Activated naive CD4-positive, alpha-beta T cell treated with anti-CD3 and anti-CD28 coated beads, Interleukin-2, amount 10 ng/mL, durations not matched to agents 7 days and 5 days (primary cell): ENCODE measurements around the gene KRTAP5-2.
"Not testable (repeated sequence)": the region's sequence is repeated elsewhere in the genome, so short reads cannot be mapped to it uniquely, and the experiment has no call there.

Experiments
- CTCF ChIA-PET: fragments of 350-600 bp; sonication (Branson Sonifier 250); formaldehyde crosslinking; loops from one replicate; lab custom pipeline; 2021; ENCODE audit warnings: antibody characterized with exemption; lab: Charles Lee
- DNase-seq: peaks from one replicate; pipeline ENCODE4 v3.0.0-alpha.2; 2020
- H3K27ac Mint-ChIP-seq: one replicate; pipeline ENCODE4 v1.8.0; 2021; ENCODE audit warnings: mild to moderate bottlenecking, moderate library complexity, mixed read lengths
- H3K27me3 Mint-ChIP-seq: one replicate; pipeline ENCODE4 v1.8.0; 2021; ENCODE audit warnings: mild to moderate bottlenecking, mixed read lengths
- H3K36me3 Mint-ChIP-seq: one replicate; pipeline ENCODE4 v1.8.0; 2021; ENCODE audit warnings: mixed read lengths
- H3K4me1 Mint-ChIP-seq: one replicate; pipeline ENCODE4 v1.8.0; 2021; ENCODE audit warnings: mixed read lengths
- H3K4me3 Mint-ChIP-seq: one replicate; pipeline ENCODE4 v1.8.0; 2021; ENCODE audit warnings: mild to moderate bottlenecking, moderate library complexity, mixed read lengths
- H3K9me3 Mint-ChIP-seq: one replicate; pipeline ENCODE4 v1.8.0; 2021; ENCODE audit warnings: mixed read lengths

Gene KRTAP5-2

GRCh38 chr11:1608363-1608762, 10.3 kb upstream of the KRTAP5-2 start, which contains the start of gene KRTAP5-3:
TSS of gene KRTAP5-3 (minus strand) at chr11:1608463. CDS start at chr11:1608385, 78 bp downstream.
- Mint-ChIP-seq H3K4me3 (no peak within 1 kb of the TSS), H3K27me3 (peaks cover 53% of the 10 kb centered on the region), H3K4me1 (peaks cover 9% of the 10 kb centered on the region), H3K9me3 (no peaks in the 10 kb centered on the region), H3K36me3 (no peaks in the 10 kb centered on the region), H3K27ac (no peak within 1 kb of the TSS)
- CTCF ChIA-PET = interaction anchor here (0.9 kb wide), 1 partner anchor 13 kb away, joined by 4 read pairs; no protein-coding TSS in a partner anchor
- DNase-seq = no peak

- CTCF ChIA-PET = interaction anchor here (0.9 kb wide), 1 partner anchor 13 kb away, joined by 4 read pairs; no protein-coding TSS in a partner anchor
- not testable (repeated sequence) for H3K4me3 Mint-ChIP-seq, H3K27ac Mint-ChIP-seq, H3K9me3 Mint-ChIP-seq, H3K36me3 Mint-ChIP-seq, DNase-seq, H3K4me1 Mint-ChIP-seq
- peaks cover 56% of the 10 kb centered on the region for H3K27me3 Mint-ChIP-seq
These were observed 9.8 kb upstream of the KRTAP5-2 start for GRCh38 chr11:1607901-1608300.

GRCh38 chr11:1607156-1607845, 9.2 kb upstream of the KRTAP5-2 start:
- H3K9me3 Mint-ChIP-seq, H3K27ac Mint-ChIP-seq, CTCF ChIA-PET, H3K4me3 Mint-ChIP-seq, H3K36me3 Mint-ChIP-seq, H3K4me1 Mint-ChIP-seq, DNase-seq: not testable (repeated sequence)
- peaks cover 55% of the 10 kb centered on the region for H3K27me3 Mint-ChIP-seq

GRCh38 chr11:1605923-1606322, 7.8 kb upstream of the KRTAP5-2 start:
- not testable (repeated sequence) for H3K4me1 Mint-ChIP-seq

GRCh38 chr11:1604711-1605110, 6.6 kb upstream of the KRTAP5-2 start:
- H3K27me3 Mint-ChIP-seq = peaks cover 59% of the 10 kb centered on the region
- CTCF ChIA-PET = no interaction called here

More at GRCh38 chr11:1605923-1606322, 7.8 kb upstream of the KRTAP5-2 start:
- H3K36me3 Mint-ChIP-seq, H3K4me3 Mint-ChIP-seq, H3K9me3 Mint-ChIP-seq: not testable (repeated sequence)
- CTCF ChIA-PET = interaction anchor here (1.2 kb wide), 1 partner anchor 11 kb away, joined by 6 read pairs; no protein-coding TSS in a partner anchor
- H3K27ac Mint-ChIP-seq = peak overlapping the region; percentile 49
- peaks cover 60% of the 10 kb centered on the region for H3K27me3 Mint-ChIP-seq
- peak; percentile 36 for DNase-seq

GRCh38 chr11:1604181-1604580, 6.1 kb upstream of the KRTAP5-2 start:
- no peak overlapping the region for H3K4me3 Mint-ChIP-seq
- H3K27me3 Mint-ChIP-seq = peaks cover 56% of the 10 kb centered on the region
- no peak for DNase-seq
- H3K27ac Mint-ChIP-seq = no peak overlapping the region
- CTCF ChIA-PET = no interaction called here
- peaks cover 9% of the 10 kb centered on the region for H3K4me1 Mint-ChIP-seq
- no peaks in the 10 kb centered on the region for H3K36me3 Mint-ChIP-seq
- H3K9me3 Mint-ChIP-seq = no peaks in the 10 kb centered on the region

More at GRCh38 chr11:1604711-1605110, 6.6 kb upstream of the KRTAP5-2 start:
- H3K27ac Mint-ChIP-seq = no peak overlapping the region
- no peak for DNase-seq
- H3K36me3 Mint-ChIP-seq = no peaks in the 10 kb centered on the region
- peaks cover 9% of the 10 kb centered on the region for H3K4me1 Mint-ChIP-seq
- no peak overlapping the region for H3K4me3 Mint-ChIP-seq
- H3K9me3 Mint-ChIP-seq = no peaks in the 10 kb centered on the region

- no peak for DNase-seq
- Mint-ChIP-seq H3K27ac (no peak overlapping the region), H3K4me1 (peaks cover 9% of the 10 kb centered on the region), H3K4me3 (no peak overlapping the region), H3K36me3 (no peaks in the 10 kb centered on the region), H3K27me3 (peaks cover 54% of the 10 kb centered on the region), H3K9me3 (no peaks in the 10 kb centered on the region)
- CTCF ChIA-PET = no interaction called here
These were observed 5.5 kb upstream of the KRTAP5-2 start for GRCh38 chr11:1603629-1604028.

- H3K36me3 Mint-ChIP-seq, H3K4me3 Mint-ChIP-seq, H3K27ac Mint-ChIP-seq, DNase-seq, H3K9me3 Mint-ChIP-seq, CTCF ChIA-PET, H3K4me1 Mint-ChIP-seq: not testable (repeated sequence)
- H3K27me3 Mint-ChIP-seq = peaks cover 55% of the 10 kb centered on the region
These were observed 3.6 kb upstream of the KRTAP5-2 start for GRCh38 chr11:1601663-1602062.

- no peaks in the 10 kb centered on the region for H3K36me3 Mint-ChIP-seq
- no peaks in the 10 kb centered on the region for H3K9me3 Mint-ChIP-seq
- H3K4me1 Mint-ChIP-seq = peaks cover 1% of the 10 kb centered on the region
- peaks cover 54% of the 10 kb centered on the region for H3K27me3 Mint-ChIP-seq
- CTCF ChIA-PET = no interaction called here
- no peak overlapping the region for H3K27ac Mint-ChIP-seq
- no peak overlapping the region for H3K4me3 Mint-ChIP-seq
- DNase-seq = no peak
These were observed 2.5 kb upstream of the KRTAP5-2 start for GRCh38 chr11:1600626-1601025.

GRCh38 chr11:1598816-1599215, 722 bp upstream of the KRTAP5-2 start:
- no peaks in the 10 kb centered on the region for H3K9me3 Mint-ChIP-seq
- no peak overlapping the region for H3K4me3 Mint-ChIP-seq
- H3K27me3 Mint-ChIP-seq = peaks cover 64% of the 10 kb centered on the region
- DNase-seq = no peak
- peaks cover 5% of the 10 kb centered on the region for H3K4me1 Mint-ChIP-seq
- H3K27ac Mint-ChIP-seq = no peak overlapping the region
- no peaks in the 10 kb centered on the region for H3K36me3 Mint-ChIP-seq
- CTCF ChIA-PET = no interaction called here

GRCh38 chr11:1598406-1598805, 312 bp upstream of the KRTAP5-2 start:
- H3K36me3 Mint-ChIP-seq, DNase-seq, H3K4me1 Mint-ChIP-seq, CTCF ChIA-PET, H3K4me3 Mint-ChIP-seq, H3K9me3 Mint-ChIP-seq: not testable (repeated sequence)
- peak overlapping the region; percentile 38 for H3K27ac Mint-ChIP-seq
- H3K27me3 Mint-ChIP-seq = peaks cover 68% of the 10 kb centered on the region

- H3K4me3 Mint-ChIP-seq = no peak overlapping the region
- H3K27me3 Mint-ChIP-seq = peaks cover 73% of the 10 kb centered on the region
- H3K4me1 Mint-ChIP-seq = peaks cover 5% of the 10 kb centered on the region
- no peak for DNase-seq
- CTCF ChIA-PET = interaction anchor here (1.2 kb wide), 1 partner anchor 23 kb away, joined by 3 read pairs; no protein-coding TSS in a partner anchor
- no peak overlapping the region for H3K27ac Mint-ChIP-seq
- H3K9me3 Mint-ChIP-seq = no peaks in the 10 kb centered on the region
- H3K36me3 Mint-ChIP-seq = no peaks in the 10 kb centered on the region
These were observed 632 bp downstream of the KRTAP5-2 start for GRCh38 chr11:1597331-1597993.

- not testable (repeated sequence) for H3K4me3 Mint-ChIP-seq, H3K4me1 Mint-ChIP-seq, H3K9me3 Mint-ChIP-seq, H3K36me3 Mint-ChIP-seq, H3K27ac Mint-ChIP-seq, DNase-seq
- CTCF ChIA-PET = interaction anchor here (1.2 kb wide), 1 partner anchor 22 kb away, joined by 3 read pairs; no protein-coding TSS in a partner anchor
- H3K27me3 Mint-ChIP-seq = peaks cover 74% of the 10 kb centered on the region
These were observed 1.4 kb downstream of the KRTAP5-2 start for GRCh38 chr11:1596576-1597121.

- not testable (repeated sequence) for H3K36me3 Mint-ChIP-seq, H3K27ac Mint-ChIP-seq, H3K4me3 Mint-ChIP-seq, H3K9me3 Mint-ChIP-seq, H3K4me1 Mint-ChIP-seq, DNase-seq
- CTCF ChIA-PET = interaction anchor here (1.2 to 1.8 kb wide), 3 partner anchors 12 to 49 kb away, joined by 3 to 4 read pairs (median 4); partner anchors contain the start of gene KRTAP5-3
- H3K27me3 Mint-ChIP-seq = peaks cover 72% of the 10 kb centered on the region
These were observed 2.0 kb downstream of the KRTAP5-2 start for GRCh38 chr11:1595994-1596575.
